CD4-positive, alpha-beta T cell (primary cell): Measurements from ENCODE around the gene JAZF1. TPM values are rescaled to one million over a fixed set of nuclear protein-coding genes. Genes with fewer than 3 reads are reported as not detected.

Experiments
- ATAC-seq: fragments of 200-7000 bp; cut with Tn5 transposase; one replicate; pipeline ENCODE4 v1.10.0; 2022; ENCODE audit warnings: mild to moderate bottlenecking; ENCODE audit not compliant: poor library complexity
- CTCF ChIA-PET: fragments of 350-600 bp; sonication (Branson Sonifier 250); formaldehyde crosslinking; loops from one replicate; lab custom pipeline; 2021; ENCODE audit warnings: antibody characterized with exemption, inconsistent platforms; lab: Charles Lee
- POLR2A ChIA-PET: fragments of 350-600 bp; sonication (Branson Sonifier 250); formaldehyde crosslinking; loops from one replicate; lab custom pipeline; 2021; ENCODE audit warnings: antibody characterized with exemption, inconsistent platforms; lab: Charles Lee
- DNase-seq, 14 experiments: peaks; one replicate each; pipeline ENCODE4 v3.0.0-alpha.2; 2013 to 2020; ENCODE audit warnings: mixed read lengths in 2 of 14
- H3K27ac ChIP-seq, 2 donors: one replicate each; pipeline versions ENCODE4 v1.5.1 to v1.7.0; 2013; ENCODE audit warnings: low read length in 2 of 2, low read depth in 1 of 2, mild to moderate bottlenecking in 1 of 2
- H3K27me3 ChIP-seq, 2 experiments: 1 replicate in 1 of 2; 2 replicates in 1 of 2; pipeline versions ENCODE4 v1.6.1 to v1.7.0; 2013; ENCODE audit warnings: low read length in 2 of 2, control low read depth in 1 of 2, mild to moderate bottlenecking in 1 of 2, moderate library complexity in 1 of 2; ENCODE audit not compliant: insufficient read depth in 2 of 2, control insufficient read depth in 1 of 2
- H3K36me3 ChIP-seq: one replicate; pipeline ENCODE4 v1.6.1; 2013; ENCODE audit warnings: low read length, control low read depth; ENCODE audit not compliant: insufficient read depth
- H3K4me1 ChIP-seq: one replicate; pipeline ENCODE4 v1.6.1; 2013; ENCODE audit warnings: low read length, control low read depth; ENCODE audit not compliant: insufficient read depth
- H3K4me3 ChIP-seq: one replicate; pipeline ENCODE4 v1.5.1; 2013; ENCODE audit warnings: mild to moderate bottlenecking, low read length, moderate library complexity
- H3K9me3 ChIP-seq, 2 experiments: 1 replicate in 1 of 2; 2 replicates in 1 of 2; pipeline versions ENCODE4 v1.6.1 to v1.7.0; 2013; ENCODE audit warnings: low read length in 2 of 2, mild to moderate bottlenecking in 2 of 2, control low read depth in 1 of 2, moderate library complexity in 1 of 2; ENCODE audit not compliant: control insufficient read depth in 1 of 2, insufficient read depth in 1 of 2
- H3K27ac Mint-ChIP-seq: one replicate; pipeline ENCODE4 v1.8.0; 2020; ENCODE audit warnings: mixed read lengths
- H3K27me3 Mint-ChIP-seq: one replicate; pipeline ENCODE4 v1.8.0; 2021; ENCODE audit warnings: mixed read lengths
- H3K36me3 Mint-ChIP-seq: one replicate; pipeline ENCODE4 v1.8.0; 2021; ENCODE audit warnings: low read depth, mixed read lengths
- H3K4me1 Mint-ChIP-seq: one replicate; pipeline ENCODE4 v1.8.0; 2021; ENCODE audit warnings: low read depth, mixed read lengths
- H3K4me3 Mint-ChIP-seq: one replicate; pipeline ENCODE4 v1.8.0; 2020; ENCODE audit warnings: mild to moderate bottlenecking, mixed read lengths
- H3K9me3 Mint-ChIP-seq: one replicate; pipeline ENCODE4 v1.8.0; 2020; ENCODE audit warnings: mixed read lengths
- CTCF ChIP-seq: fragments of 200-600 bp; IDR thresholded peaks from one replicate; pipeline ENCODE4 v1.8.0; 2022; ENCODE audit warnings: antibody characterized with exemption, mild to moderate bottlenecking
- intact Hi-C, 2 experiments: fragments of 100-400 bp; cut with DNase I in 1 of 2; cut with micrococcal nuclease in 1 of 2; formaldehyde crosslinking; loops; one replicate each; pipeline versions ENCODE4 v1.15.1 to v1.9.0; 2023 to 2025; cut with DNase I, micrococcal nuclease
- total RNA-seq, 174 experiments: library from RNA in 2 of 174; stranded (reverse) in 2 of 174; gene quantifications; one replicate each; pipeline ENCODE4 v1.2.3 and lab custom pipeline; 2021 to 2026

Gene JAZF1
- total RNA-seq, 2 experiments from 2014 or later: 9.9 to 11.1 TPM

GRCh38 chr7:28191751-28192150 is 11.2 kb upstream of the JAZF1 start:
- DNase-seq (no peak), ATAC-seq (no peak)
- H3K27ac ChIP-seq: no peak overlapping the region
- CTCF ChIA-PET: no interaction called here
- Mint-ChIP-seq H3K4me3 (no peak overlapping the region), H3K27me3 (no peaks in the 10 kb centered on the region), H3K9me3 (no peaks in the 10 kb centered on the region), H3K27ac (no peak overlapping the region), H3K4me1 (no peaks in the 10 kb centered on the region), H3K36me3 (no peaks in the 10 kb centered on the region)
- H3K9me3 ChIP-seq: no peaks in the 10 kb centered on the region
- intact Hi-C loops: no loop called here
- H3K4me1 ChIP-seq: no peaks in the 10 kb centered on the region
- peaks cover 0 to 5% of the 10 kb centered on the region in 2 experiments for H3K27me3 ChIP-seq
- POLR2A ChIA-PET: no interaction called here
- no peak overlapping the region for H3K4me3 ChIP-seq
- H3K36me3 ChIP-seq: no peaks in the 10 kb centered on the region
- TF ChIP-seq CTCF: no peak

- H3K9me3 ChIP-seq: no peaks in the 10 kb centered on the region
- ChIA-PET POLR2A (no interaction called here), CTCF (no interaction called here)
- H3K27ac Mint-ChIP-seq: no peak overlapping the region
- H3K27me3 ChIP-seq: peaks cover 0 to 5% of the 10 kb centered on the region in 2 experiments
- intact Hi-C loops: no loop called here
- H3K27me3 Mint-ChIP-seq: no peaks in the 10 kb centered on the region
- no peaks in the 10 kb centered on the region for H3K4me1 ChIP-seq
- no peaks in the 10 kb centered on the region for H3K36me3 ChIP-seq
- no peak for ATAC-seq
- no peak for DNase-seq
- no peaks in the 10 kb centered on the region for H3K36me3 Mint-ChIP-seq
- H3K4me1 Mint-ChIP-seq: no peaks in the 10 kb centered on the region
- no peak for TF ChIP-seq CTCF
- H3K9me3 Mint-ChIP-seq: no peaks in the 10 kb centered on the region
- no peak overlapping the region for H3K4me3 Mint-ChIP-seq
- H3K27ac ChIP-seq: no peak overlapping the region
- no peak overlapping the region for H3K4me3 ChIP-seq
Observed at GRCh38 chr7:28191184-28191583, 10.6 kb upstream of the JAZF1 start.

- no peak overlapping the region for H3K4me3 ChIP-seq
- ATAC-seq (no peak), DNase-seq (no peak)
- Mint-ChIP-seq H3K4me1 (no peaks in the 10 kb centered on the region), H3K27me3 (no peaks in the 10 kb centered on the region), H3K4me3 (no peak overlapping the region), H3K36me3 (no peaks in the 10 kb centered on the region), H3K9me3 (no peaks in the 10 kb centered on the region), H3K27ac (no peak overlapping the region)
- ChIA-PET CTCF (no interaction called here), POLR2A (no interaction called here)
- no peak overlapping the region for H3K27ac ChIP-seq
- H3K27me3 ChIP-seq: peaks cover 0 to 5% of the 10 kb centered on the region in 2 experiments
- TF ChIP-seq CTCF: no peak
- no peaks in the 10 kb centered on the region for H3K36me3 ChIP-seq
- H3K4me1 ChIP-seq: no peaks in the 10 kb centered on the region
- no peaks in the 10 kb centered on the region for H3K9me3 ChIP-seq
- intact Hi-C loops: no loop called here
Observed at GRCh38 chr7:28190077-28190710, 9.6 kb upstream of the JAZF1 start.
